G401 (cell line): ENCODE measurements around the gene EFEMP1. TPM values are rescaled to one million over a fixed set of nuclear protein-coding genes. Genes with fewer than 3 reads are reported as not detected.
"Not testable (repeated sequence)": the region's sequence is repeated elsewhere in the genome, so short reads cannot be mapped to it uniquely, and the experiment has no call there.

Source experiments
- DNase-seq: peaks from one replicate; pipeline ENCODE4 v3.0.0-alpha.2; 2015; ENCODE audit warnings: low spot score
- in situ Hi-C: cut with HindIII; loops from 2 replicates; pipeline ENCODE4 v1.10.0; 2016; ENCODE audit warnings: low sequenced_read_pairs, mixed read lengths
- total RNA-seq: library from RNA; depleted of rRNA; stranded (reverse); fragments of >200 nt; shearing (Covaris generic); gene quantifications from 2 replicates; pipeline ENCODE4 v1.2.3, GENCODE V29; 2014; rRNA removed

Gene EFEMP1
- total RNA-seq, 1 experiment from 2014 or later: not detected

DNA sequence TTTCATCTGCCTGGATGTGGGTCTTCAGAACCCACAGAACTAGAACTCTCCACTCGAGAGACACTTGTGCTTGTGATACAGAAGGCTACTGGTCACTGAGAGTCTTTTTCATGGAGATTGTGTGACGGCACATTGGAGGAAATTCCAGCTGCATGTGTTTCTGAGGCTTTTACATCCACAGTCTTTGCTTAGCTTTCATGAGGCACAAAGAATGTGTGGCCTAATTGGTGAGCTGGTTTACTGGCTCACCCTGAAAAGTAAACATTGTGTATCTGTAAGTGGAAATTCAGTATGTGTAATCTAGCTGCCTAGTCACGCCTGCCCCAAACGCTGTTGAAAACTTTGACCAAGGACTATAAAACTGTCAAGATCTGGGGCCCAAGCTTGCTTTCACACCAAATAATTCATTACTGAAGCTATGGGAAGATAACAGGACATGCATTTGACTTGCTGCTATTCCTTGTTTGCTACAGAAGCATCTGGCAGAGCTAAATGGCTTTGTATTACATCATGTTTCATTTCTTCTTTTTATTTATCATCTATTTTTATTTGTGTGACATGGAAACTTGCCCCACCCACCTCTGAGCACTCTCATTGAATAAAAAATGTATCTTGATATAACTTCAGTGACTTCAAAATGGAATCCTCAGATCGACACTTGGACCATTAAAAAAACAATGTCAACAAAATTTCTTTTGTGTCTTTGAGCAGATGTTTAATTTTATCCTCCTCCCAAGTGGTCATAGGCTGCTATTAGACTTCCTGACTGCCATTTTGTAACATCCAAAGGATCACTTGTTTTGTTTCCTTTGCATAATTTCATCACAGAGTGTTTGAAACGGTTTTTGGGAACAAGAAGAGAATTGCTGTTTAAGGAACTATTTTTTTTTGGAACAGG lies 80.2 kb downstream of the EFEMP1 start:
- no peak for DNase-seq
- in situ Hi-C loops: no loop called here

DNA sequence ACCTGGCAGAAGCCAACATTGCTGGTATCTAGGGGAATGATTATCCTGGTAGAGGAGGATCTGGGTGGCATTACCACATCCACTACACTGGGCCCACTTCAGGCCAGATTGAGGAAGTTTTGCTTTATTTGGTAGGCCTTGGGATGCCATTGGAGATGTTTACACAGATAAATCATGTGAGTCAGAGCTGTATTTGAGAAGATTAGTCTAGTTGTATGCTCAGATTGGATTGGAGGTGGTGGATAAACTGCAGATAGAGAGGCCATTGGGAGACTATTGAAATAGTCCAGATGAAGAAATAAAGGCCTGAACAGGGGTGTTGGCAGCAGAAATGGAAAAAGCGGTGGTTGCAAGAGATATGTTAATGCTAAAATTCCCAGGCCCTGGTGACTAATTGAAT lies 81.5 kb downstream of the EFEMP1 start:
- in situ Hi-C loops: no loop called here
- no peak for DNase-seq

- in situ Hi-C loops: no loop called here
- DNase-seq: no peak
Observed at GRCh38 chr2:55840460-55840859, 83.1 kb downstream of the EFEMP1 start.

DNA sequence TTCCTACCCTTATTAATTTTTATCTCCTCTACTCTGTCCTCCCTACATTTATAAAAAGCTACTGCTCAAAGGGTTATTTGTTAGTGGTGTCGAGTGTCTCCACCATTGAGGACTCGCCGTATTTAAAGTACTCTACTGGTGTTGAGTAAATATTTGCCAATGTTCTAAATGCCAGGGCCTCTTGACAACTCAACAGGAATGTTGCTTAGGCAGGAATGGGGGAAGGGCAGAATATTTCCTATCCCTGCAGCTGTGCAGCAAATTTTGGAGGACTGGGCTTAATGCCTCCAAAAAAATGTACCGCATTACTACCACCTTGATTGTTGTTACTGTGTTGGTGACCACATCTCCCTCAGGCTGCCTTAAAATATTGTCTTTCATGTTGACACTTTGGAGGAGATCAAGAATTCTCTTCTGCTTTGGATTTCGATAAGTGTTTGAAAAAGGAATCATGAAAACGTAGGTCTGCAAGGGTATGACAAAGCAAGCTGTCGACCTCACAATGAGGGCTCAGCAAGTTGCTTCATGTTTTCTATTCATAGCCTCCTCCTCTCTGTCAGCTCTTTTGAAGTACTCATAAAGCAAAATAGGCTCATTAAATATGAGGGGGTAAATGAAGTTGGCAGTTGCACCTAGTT lies 84.3 kb downstream of the EFEMP1 start:
- in situ Hi-C loops: no loop called here

DNA sequence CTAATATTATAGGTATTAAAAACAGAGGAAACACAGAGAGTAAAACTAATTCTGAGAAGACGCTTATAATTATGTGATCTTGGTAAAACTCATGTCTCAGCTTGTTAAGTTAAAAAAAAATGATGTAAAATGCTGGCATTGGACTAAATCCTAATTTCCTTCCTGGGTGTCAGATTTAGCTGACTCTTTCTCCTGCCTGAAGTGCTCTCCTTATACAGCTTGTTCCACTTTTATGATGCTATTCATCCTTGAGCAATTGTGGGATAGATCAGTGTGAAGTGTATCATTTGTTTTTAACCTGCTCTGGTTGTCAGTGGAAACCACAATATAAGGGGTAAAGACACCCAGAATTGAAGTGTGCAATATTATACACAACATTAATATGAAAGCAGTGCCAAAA lies 84.9 kb downstream of the EFEMP1 start:
- in situ Hi-C loops: no loop called here
- no peak for DNase-seq

More for the DNA sequence above, 84.3 kb downstream of the EFEMP1 start:
- DNase-seq: no peak

- DNase-seq, in situ Hi-C loops: not testable (repeated sequence)
Observed at GRCh38 chr2:55838117-55838516, 85.5 kb downstream of the EFEMP1 start.

- no peak for DNase-seq
- in situ Hi-C loops: no loop called here
Observed at GRCh38 chr2:55837073-55837472, 86.5 kb downstream of the EFEMP1 start.

DNA sequence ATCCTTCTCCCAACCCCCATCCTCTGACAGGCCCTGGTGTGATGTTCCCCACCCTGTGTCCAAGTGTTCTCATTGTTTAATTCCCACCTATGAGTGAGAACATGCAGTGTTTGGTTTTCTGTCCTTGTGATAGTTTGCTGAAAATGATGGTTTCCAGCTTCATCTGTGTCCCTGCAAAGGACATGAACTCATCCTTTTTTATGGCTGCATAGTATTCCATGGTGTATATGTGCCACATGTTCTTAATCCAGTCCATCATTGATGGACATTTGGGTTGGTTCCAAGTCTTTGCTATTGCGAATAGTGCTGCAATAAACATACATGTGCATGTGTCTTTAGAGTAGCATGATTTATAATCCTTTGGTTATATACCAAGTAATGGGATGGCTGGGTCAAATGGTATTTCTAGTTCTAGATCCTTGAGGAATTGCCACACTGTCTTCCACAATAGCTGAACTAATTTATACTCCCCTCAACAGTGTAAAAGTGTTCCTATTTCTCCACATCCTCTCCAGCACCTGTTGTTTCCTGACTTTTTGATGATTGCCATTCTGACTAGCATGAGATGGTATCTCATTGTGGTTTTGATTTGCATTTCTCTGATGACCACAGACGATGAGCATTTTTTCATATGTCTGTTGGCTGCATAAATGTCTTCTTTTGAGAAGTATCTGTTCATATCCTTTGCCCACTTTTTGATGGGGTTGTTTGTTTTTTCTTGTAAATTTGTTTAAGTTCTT lies 91.7 kb downstream of the EFEMP1 start:
- in situ Hi-C loops, DNase-seq: not testable (repeated sequence)

DNA sequence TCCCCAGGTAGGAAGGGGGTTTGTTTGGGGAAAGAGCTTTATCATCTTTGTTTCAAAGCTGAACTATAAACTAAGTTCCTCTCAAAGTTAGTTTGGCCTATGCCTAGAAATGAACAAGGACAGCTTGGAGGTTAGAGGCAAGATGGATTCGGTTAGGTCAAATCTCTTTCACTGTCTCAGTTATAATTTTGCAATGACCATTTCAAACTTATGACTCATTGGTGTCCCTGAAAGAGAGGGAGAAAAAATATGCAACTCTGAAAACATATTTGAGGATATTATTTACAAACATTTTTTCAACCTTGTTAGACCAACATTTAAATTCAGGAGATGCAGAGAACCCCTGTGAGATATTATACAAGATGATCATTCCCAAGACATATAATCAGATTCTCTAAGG lies 95.7 kb downstream of the EFEMP1 start:
- in situ Hi-C loops: no loop called here
- DNase-seq: no peak

GRCh38 chr2:55827428-55827827 lies 96.2 kb downstream of the EFEMP1 start:
- in situ Hi-C loops, DNase-seq: not testable (repeated sequence)

GRCh38 chr2:55826246-55826645 lies 97.3 kb downstream of the EFEMP1 start:
- DNase-seq: no peak
- in situ Hi-C loops: no loop called here

- in situ Hi-C loops: no loop called here
- no peak for DNase-seq
Observed at GRCh38 chr2:55824551-55825096, 99.0 kb downstream of the EFEMP1 start.

Other genes starting within 250 kb of the EFEMP1 start
- gene PNPT1, start 229.9 kb downstream of the EFEMP1 start, total RNA-seq: 27.4 and 51.7 TPM in 2 replicates